Limb (tissue), 2 donors: ENCODE measurements around the gene ITGB4.

Experiments used
- DNase-seq, 2 donors: peaks; one replicate each; pipeline ENCODE4 v3.0.0-alpha.2; 2016; ENCODE audit errors: extremely low spot score in 2 of 2

The ITGB4 gene

GRCh38 chr17:75731086-75731715, 9.9 kb downstream of the ITGB4 start:
- no peak for DNase-seq

GRCh38 chr17:75731716-75732498, 10.6 kb downstream of the ITGB4 start:
- no peak for DNase-seq

DNA sequence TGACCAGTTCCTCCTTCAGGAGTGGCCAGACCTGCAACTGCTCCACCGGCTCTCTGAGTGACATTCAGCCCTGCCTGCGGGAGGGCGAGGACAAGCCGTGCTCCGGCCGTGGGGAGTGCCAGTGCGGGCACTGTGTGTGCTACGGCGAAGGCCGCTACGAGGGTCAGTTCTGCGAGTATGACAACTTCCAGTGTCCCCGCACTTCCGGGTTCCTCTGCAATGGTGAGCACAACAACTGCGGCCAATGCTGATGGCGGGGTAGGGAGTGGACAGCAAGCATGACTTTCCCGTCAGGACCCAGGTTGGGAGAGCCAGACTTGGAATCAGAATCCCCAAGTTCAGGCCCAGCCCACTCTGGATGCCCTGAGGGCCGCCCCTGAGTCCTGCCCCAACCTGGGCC, 12.2 kb downstream of the ITGB4 start:
- DNase-seq = no peak

DNA sequence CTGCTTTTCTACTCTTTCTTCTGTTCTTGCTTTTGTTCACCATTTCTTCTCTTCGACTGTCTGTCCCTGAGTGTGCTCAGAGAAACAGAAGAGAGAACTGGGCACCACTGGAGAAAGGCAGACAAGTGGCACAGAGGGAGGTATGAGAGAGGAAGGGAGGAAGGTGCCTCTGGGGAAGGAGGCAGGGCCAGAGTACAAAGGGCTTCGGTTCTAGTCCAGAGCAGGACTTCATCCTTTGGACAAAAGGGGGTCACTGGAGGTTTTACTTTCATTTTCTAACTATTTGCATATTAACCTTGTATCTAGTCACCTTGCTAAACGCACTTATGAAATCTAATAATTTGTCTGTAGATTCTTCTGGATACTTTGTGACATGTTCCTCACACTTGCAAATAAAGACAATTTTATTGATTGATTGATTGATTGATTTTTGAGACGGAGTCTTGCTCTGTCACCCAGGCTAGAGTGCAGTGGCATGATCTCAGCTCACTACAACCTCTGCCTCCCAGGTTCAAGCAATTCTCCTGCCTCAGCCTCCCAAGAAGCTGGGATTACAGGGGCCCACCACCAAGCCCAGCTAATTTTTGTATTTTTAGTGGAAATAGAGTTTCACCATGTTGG, 13.5 kb downstream of the ITGB4 start:
- no peak for DNase-seq

DNA sequence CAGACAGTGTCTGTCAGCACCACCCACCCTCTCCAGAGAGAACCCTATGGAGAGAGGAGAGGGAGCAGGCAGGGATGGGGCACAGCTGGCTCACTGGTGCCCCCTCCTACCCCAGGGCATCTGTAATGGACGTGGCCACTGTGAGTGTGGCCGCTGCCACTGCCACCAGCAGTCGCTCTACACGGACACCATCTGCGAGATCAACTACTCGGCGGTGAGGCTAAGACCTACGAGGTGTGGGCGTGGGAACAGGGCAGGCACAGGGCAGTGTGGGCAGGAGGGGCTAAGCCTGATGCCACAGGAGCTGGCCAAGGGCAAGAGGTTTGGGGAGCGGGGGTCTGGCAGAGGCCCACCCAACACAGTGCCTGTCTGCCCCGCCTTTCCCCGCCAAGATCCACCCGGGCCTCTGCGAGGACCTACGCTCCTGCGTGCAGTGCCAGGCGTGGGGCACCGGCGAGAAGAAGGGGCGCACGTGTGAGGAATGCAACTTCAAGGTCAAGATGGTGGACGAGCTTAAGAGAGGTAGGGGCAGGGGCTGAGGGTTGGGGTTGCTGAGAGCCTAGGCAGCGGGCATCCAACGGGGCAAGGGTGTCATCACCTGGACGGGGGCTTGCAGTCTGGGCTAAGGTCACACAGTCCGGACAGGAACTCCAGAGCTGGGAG, 15.0 kb downstream of the ITGB4 start:
- no peak for DNase-seq

- no peak for DNase-seq
Measured at GRCh38 chr17:75737133-75737962, 16.1 kb downstream of the ITGB4 start.

DNA sequence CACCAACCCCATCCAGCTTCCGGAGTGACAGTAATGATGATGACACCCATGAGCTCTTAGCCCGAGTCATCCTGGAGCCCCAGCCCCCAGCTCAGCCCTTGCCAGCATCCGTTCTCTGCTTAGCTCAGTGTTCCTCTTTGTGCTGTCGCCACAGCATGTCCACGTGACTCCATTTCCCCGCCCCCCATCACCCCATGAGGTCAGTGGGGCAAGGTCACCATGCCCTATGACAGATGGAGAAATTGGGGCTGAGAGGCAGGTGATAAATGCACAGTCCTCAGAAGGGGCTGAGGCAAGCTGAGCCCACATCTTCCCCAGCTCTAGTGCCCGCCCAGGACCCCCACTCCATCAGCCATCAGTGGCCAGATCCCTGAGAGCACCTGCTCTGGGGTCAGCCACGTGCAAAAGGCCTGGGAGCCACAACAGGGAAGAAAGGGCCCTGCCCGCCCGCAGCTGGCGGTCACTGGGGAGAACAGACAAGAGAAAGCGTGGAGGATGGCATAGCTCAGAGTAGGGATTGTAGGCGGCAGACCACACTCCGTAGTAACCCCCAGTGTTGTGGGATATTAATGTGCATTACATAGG, 17.1 kb downstream of the ITGB4 start:
- no peak for DNase-seq

DNA sequence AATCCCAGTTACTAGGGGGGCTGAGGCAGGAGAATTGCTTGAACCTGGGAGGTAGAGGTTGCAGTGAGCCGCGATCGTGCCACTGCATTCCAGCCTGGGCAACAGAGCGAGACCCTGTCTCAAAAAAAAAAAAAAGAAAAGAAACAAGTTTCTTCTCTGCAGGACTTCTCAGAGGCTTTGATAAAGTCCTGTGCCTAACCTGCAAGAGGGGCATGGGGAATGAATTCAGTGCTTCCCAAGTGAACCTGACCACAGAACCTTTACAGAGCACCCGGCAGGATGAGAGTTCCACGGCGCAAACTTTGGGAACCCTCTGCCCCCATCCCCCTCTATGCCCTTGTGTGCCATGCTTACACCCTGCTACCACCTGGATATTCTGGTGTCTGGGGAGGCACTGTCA, 17.9 kb downstream of the ITGB4 start:
- no peak for DNase-seq

- DNase-seq = no peak
Measured at GRCh38 chr17:75739801-75740200, 18.5 kb downstream of the ITGB4 start.

- DNase-seq = no peak
Measured at GRCh38 chr17:75740215-75740614, 19.0 kb downstream of the ITGB4 start.

DNA sequence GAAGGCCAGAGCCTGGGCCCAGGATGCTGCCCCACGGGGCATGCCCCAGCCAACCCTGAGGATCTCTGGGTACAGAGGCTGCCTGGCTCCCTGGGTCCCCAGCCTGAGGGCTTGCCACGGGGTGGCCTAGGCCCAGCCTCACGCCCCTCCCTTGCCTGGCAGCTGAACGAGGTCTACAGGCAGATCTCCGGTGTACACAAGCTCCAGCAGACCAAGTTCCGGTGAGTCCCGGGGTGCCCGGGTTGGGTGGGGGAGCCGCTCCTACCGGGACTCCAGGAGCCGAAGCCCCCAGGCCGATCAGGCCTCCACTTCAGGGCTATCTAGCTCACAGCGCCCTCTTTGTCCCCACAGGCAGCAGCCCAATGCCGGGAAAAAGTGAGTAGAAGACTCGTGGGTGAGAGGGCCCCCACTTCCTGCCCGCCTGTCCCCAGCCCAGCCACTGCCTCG, 19.4 kb downstream of the ITGB4 start:
- DNase-seq = no peak

DNA sequence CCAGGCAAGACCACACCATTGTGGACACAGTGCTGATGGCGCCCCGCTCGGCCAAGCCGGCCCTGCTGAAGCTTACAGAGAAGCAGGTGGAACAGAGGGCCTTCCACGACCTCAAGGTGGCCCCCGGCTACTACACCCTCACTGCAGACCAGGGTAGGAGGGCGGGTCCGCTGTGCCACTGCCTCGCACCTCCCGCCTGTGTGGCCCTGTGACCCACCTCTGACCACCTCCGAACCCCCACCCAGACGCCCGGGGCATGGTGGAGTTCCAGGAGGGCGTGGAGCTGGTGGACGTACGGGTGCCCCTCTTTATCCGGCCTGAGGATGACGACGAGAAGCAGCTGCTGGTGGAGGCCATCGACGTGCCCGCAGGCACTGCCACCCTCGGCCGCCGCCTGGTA, 21.1 kb downstream of the ITGB4 start:
- no peak for DNase-seq

DNA sequence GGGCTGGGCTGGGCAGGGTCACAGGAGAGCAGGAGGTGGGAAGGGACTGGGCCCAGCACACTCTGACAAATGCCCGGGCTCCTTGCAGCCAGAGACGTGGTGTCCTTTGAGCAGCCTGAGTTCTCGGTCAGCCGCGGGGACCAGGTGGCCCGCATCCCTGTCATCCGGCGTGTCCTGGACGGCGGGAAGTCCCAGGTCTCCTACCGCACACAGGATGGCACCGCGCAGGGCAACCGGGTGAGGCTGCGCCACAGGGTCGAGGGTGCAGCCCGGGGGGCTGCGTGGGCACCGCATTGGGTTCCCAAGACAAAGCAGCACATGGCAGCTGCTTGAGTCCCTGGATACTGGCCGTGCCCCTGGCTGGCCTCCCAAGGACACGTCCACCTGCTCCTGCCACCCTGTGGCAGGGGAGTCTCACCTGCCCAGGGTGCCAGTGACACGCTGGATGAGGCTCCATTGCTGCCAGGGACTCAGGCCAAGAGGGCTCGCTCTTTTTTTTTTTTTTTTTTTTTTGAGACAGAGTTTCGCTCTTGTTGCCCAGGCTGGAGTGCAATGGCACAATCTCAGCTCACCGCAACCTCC, 22.5 kb downstream of the ITGB4 start:
- DNase-seq = no peak

- no peak for DNase-seq
Measured at GRCh38 chr17:75748706-75749105, 27.4 kb downstream of the ITGB4 start.

DNA sequence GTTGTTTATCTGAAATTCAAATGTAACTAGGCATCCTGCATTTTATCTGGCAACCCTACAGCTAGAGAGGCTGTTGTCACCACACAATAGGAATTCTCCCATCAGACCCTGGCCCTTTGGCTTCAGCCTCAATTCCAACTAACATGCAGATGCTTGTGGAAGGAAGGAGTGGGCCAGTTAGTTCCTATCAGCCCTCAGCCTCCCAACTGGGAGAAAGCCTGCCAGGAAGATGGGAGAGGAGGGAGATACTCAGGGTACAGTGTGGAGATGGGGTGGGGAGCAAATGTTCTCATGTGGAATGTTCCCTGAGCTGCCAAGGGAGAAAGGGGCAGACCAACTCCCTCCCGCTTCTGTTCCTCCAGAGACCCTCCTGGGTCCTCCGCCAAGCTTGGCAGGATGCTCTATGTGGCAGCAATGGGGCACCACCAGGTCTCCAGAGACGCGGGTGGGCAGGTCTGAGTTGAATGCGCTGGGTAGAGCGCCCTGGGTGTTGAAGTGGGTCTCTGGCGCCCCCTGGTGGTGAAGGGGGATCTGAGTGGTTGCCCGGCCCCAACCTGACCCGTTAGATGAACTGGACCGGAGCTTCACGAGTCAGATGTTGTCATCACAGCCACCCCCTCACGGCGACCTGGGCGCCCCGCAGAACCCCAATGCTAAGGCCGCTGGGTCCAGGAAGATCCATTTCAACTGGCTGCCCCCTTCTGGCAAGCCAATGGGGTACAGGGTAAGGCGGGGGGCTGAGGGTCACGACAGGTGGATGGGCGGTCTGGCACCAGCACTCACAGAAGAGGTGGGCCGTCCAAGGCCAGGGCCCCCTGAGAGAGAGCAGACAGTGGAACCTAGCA, 28.5 kb downstream of the ITGB4 start:
- peak in 1 of 2 donors; percentile 88 for DNase-seq

GRCh38 chr17:75750661-75751423, 29.6 kb downstream of the ITGB4 start:
- no peak for DNase-seq

DNA sequence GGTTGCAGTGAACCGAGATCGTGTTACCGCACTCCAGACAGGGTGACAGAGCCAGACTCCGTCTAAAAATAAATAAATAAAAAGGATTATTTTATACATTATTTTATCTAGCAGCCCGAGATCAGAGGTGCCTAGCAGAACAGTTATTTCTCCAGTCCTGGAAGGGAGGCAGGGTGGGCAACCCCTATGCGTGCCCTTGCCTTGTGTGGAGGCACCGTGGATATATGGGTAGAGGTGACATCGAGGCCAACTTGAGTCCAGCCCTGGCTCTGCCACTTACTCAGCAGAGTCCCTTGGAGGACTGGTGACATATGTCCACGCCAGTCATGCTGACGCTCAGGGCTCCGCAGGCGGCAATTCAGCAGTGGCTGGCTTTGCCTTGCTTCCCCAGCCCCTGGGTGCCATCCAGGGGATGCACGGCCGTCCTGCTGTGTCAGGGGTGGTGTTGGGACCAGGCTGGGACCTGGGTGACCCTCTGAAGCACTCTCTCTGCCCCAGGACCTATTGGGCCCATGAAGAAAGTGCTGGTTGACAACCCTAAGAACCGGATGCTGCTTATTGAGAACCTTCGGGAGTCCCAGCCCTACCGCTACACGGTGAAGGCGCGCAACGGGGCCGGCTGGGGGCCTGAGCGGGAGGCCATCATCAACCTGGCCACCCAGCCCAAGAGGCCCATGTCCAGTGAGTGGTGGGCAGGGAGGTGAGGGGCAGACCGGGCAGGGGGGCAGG, 30.6 kb downstream of the ITGB4 start:
- DNase-seq = no peak

- no peak for DNase-seq
Measured at GRCh38 chr17:75752405-75752709, 31.1 kb downstream of the ITGB4 start.
